ENCODE measurements around the gene PLCG2.
A peak's percentile ranks its signal among the peaks of the same experiment; 100 is the strongest.
"Not testable (repeated sequence)": the region's sequence is repeated elsewhere in the genome, so short reads cannot be mapped to it uniquely, and the experiment has no call there.

The PLCG2 gene

DNA sequence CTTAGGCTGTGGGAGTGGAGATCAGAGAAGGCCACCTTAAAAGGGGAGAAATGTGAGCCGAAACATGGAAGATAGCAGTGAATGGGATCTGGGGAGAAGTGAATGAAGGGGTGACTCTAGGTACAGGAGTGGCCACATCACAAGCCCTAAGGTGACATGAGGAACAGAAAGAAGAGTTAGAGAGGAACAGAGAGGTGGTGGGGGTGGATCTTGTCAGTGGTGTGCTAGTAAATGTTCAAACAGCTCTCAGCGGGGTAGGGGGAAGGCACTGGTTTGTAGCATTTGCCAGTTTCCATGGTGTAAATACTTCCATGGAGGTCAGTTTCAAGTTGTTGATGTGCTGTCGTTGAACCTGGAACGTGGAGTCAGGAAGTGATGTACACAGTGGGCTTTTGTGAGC lies 141.4 kb downstream of the PLCG2 start:
- no peak for DNase-seq

DNA sequence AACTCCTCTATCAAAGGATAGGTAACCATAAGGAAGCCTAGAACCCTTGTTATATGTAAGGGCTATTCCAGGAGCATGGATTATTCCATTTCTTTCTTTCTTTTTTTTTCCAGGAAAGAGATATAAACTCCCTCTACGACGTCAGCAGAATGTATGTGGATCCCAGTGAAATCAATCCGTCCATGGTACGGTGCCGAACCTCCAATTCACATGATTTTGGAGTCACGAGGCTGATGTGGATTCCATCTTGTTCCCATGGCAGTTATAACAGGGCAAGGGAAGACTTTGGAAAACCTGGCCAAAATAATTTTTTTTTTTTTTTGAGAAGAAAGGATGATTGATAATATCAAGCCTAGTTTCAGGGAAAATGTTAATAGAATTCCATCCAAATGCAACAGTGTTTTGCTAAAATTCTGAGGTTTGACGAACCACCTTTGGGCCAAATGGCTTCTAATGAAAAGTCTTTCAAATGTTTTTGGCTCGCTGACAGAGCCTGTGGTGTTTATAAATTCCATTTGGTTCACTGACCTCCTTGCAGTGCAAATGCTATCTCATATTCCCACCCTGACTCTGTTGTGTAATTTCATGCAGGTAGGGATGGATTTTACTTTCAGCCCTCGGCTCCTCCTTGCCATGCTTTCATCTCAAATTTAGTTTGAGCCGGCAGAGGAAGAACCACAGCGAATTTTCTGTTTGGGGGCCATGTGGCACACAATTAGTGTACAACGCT lies 142.2 kb downstream of the PLCG2 start:
- DNase-seq: no peak

DNA sequence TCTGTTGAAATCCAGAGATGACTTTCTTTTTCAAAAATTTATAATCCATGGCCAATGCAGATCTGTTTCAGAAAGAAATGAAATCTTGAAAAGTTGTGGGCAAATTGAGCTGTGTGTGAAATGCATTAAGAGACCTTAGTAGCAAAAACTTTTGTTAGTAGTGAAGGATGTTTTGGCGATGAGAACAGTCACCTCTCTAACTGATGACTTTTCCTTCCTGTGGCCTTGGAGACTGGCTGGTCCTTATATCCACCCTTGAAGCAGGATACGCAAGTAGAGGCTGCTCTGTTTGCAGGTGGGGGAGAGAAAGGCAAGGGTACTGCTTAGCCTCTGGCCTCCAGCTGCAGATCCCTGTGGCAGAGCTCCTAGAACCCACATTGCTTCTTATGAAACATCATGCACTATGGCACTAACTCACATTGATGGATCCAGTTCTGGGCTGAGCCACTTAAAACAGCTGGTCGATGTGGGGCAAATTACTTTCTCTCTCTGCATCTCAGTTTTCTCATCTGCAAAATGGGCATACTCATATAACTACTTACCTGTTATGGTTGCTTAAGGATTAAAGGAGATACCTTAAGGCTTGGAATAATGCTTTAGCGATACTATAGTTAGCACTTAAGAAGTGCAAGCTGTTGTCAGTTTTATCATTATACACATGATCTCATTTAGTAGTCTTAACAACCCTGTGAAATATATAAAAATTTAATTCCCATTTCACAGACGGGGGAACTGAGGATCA lies 142.9 kb downstream of the PLCG2 start:
- DNase-seq: no peak

DNA sequence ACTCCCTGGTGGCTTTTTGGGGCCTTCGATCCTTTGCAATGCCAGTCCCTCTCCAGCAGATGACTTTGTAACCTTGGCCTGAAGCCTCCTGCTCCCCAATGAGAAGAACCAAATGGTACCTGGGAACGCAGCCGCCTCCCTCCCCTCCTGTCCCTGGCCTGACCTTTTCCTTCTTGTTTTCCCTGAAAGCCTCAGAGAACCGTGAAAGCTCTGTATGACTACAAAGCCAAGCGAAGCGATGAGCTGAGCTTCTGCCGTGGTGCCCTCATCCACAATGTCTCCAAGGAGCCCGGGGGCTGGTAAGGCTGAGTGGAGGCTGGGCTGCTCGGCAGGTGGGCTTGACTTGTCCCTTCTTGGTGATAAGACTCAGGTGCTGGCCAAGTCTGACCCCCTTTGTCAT lies 144.2 kb downstream of the PLCG2 start:
- no peak for DNase-seq

DNA sequence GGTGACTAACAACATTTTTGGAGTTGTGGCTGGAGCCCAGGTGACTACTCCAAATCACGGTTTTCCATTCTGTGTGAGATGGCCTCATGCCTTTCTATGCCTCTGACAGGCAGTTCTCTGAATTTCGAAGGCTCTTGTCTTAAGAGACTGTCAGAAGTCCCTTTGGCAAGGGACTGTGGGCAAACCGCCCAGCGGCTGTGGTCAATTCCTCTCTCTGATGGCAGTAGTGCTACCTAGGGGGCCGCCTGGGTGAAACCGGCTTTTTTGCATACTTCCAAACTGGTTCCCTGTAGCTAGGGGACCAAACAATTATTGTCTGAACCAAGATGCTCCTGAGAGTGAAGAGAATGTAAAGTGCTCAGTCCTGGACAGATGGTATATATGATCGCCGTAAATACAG lies 145.9 kb downstream of the PLCG2 start:
- DNase-seq: no peak

DNA sequence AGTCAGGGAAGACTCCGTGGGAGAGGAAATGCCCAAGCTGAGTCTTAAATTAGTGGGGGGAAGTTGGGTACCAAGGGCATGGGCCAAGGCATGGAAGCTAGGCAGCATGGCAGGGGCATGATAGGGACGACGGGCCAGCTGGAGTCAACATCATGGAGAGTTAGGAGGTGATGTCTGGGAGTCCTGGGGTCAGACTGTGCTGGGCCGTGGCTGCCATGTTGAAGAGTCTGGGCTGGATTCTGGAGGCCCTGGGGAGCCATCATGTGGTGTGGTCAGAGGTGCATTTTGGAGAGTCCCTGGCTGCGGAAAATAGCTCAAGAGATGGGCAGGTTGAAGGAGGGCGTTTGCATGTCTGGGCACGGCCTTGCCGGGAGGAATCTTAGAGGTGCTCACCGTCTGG lies 146.9 kb downstream of the PLCG2 start:
- DNase-seq: no peak

DNA sequence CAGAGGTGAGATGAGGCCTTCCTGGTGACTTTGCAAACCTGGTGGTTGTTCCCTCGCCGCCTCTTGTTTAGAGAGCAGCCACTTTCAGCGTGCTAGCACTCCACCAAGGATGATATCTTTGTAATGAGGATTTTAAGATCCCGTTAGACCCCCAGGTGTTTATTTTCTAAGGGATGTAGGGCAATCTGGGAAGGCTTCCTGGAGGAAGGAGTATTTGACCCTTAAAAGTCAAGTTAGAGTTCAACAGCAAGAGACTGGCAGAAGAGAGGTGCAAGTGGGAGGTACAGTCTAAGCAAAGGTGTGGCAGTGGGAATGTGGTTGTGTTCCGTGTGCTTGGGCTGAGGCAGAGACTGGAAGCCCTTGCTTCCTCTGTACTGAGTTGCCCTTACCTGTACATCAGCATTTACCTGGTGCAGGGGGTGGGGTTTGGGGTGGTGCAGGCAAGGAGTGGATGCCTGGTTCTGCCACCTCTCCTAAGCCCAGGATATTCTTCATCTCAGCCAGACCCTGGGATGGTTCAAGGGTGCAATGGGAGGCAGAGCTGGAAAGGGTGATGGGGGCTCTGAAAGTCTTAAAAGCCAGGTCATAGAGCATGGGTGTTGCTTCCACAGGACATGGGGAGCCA lies 148.6 kb downstream of the PLCG2 start:
- no peak for DNase-seq

DNA sequence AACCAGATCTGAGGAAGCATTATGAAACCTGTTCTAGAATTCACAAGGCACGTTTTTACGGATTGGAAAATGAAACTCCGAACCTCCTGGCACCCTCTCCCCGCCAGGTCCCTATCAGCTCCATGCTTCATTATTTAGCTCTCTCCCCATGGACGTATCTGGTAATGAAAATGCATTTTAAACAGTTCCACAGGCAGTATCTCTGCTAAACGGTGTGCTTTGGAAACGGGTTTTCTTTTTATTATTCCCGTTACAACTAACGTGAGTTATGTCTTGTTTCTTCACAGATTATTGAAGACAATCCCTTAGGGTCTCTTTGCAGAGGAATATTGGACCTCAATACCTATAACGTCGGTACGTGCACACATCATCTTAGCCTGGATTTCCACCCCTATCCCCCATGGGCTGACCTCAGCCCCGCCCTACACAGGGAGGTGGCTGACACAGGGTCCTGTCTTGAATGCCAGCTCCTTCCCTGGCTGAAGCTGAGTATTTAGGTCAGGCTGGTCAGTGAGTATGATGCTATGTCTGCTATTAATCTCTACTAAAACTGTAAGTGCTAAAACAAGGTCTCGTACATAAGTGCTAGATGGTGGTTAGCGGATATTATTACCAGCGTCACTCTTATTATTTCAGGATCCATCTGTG lies 149.3 kb downstream of the PLCG2 start:
- DNase-seq: no peak

DNA sequence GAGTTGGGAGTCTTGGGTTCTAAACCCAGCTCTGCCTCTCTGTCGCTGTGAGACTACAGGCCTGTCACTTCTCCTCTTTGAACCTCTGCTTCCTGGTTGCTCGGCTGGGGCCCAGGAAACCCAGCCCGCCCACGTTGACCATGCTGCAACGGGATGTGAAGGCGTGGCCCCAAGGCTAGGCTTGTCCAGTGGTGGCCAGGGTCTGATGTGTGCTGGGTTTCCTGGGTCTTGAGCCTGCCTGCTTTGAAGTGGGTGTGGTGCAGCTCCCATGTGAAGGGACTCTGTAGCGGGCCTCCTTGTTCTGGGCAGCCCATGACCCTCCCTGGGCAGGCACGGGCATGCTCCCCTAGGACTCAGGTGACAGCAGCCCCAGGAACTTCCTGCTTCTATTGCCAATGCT lies 149.9 kb downstream of the PLCG2 start:
- peak; percentile 64 to 81 (median 74) for DNase-seq

DNA sequence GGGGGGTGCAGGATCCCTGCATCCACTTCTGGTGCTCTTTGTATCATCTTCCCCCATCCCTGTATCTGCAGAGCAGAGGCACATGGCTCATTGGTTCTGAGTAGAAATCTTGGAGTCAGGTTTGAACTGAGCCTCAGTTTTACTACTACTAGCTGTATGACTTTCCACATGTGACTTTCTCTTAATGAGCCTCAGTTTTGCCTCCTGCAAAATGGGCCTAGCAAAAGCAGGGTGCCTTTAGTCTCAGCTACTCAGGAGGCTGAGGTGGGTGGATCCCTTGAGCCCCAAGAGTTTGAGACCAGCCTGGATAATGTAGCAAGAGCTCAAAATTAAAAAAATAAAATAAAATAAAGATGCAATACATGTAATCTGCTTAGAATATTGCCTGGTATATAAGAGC lies 150.8 kb downstream of the PLCG2 start:
- no peak for DNase-seq

DNA sequence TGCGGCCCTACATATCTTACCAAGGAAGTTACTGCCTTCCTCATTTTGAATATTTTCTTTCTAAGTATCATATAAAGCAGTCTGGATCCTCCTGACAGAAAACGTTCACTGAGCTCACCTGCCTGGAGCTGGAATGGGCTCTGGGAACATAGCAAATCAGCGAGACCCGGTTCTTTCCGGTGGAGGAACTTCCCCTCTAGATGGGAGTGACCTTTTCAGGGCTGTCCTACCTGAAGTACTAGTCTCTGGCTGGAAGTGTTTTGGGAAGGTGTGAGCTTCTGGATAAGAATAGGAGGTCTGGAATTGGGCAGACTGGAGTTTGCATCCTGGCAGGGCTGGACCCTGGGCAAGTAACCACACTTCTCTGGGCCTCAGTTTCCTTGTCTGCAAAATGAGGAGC lies 152.8 kb downstream of the PLCG2 start:
- no peak for DNase-seq

DNA sequence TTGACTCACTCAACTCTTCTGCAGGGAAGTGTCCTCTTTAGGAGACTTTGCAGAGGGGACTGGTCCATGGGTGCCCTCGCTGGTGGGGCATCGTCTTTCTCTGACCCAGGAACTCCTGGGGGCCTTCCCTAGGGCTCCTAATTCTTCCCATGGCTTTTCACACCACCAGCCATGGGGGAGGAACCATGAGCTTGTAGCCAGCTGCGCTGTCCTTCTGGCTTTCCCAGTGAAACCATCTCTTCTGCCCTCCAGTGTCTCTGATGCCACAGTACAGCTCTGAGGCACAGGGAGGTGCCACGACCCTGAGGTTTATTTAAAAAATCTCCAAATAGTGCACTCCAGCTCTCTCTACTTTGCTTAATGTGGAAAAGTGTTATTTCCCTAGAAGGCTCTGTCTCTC lies 153.6 kb downstream of the PLCG2 start:
- DNase-seq: no peak

DNA sequence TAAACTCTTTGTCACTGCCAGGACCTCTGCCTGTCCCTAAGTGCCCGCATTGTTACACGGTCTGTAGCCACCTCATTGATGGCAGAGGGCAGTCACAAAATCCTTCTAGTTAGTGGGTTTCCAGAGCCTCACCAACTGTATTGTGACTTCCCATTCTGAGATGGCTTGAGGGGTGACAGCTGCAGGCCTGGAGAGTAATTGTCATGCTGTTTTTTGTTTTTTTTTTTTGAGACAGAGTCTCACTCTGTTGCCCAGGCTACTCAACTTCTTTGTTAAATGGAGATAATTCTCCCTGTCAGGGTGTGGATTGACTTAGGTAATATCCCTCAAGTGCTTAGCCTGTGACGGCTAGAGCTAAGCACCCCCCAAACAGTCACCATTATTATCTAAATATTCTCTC lies 154.3 kb downstream of the PLCG2 start:
- no peak for DNase-seq

DNA sequence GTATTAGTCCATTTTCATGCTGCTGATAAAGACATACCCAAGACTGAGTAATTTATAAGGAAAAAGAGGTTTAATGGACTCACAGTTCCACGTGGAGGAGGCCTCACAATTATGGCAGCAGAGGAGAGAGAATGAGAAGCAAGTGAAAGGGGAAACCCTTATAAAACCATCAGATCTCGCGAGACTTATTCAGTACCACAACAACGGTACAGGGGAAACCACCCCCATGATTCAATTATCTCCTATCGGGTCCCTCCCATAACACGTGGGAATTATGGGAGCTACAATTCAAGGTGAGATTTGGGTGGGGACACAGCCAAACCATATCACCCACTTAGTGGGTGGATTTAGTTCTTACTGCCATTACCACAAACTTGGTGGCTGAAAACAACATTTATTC lies 155.6 kb downstream of the PLCG2 start:
- not testable (repeated sequence) for DNase-seq

DNA sequence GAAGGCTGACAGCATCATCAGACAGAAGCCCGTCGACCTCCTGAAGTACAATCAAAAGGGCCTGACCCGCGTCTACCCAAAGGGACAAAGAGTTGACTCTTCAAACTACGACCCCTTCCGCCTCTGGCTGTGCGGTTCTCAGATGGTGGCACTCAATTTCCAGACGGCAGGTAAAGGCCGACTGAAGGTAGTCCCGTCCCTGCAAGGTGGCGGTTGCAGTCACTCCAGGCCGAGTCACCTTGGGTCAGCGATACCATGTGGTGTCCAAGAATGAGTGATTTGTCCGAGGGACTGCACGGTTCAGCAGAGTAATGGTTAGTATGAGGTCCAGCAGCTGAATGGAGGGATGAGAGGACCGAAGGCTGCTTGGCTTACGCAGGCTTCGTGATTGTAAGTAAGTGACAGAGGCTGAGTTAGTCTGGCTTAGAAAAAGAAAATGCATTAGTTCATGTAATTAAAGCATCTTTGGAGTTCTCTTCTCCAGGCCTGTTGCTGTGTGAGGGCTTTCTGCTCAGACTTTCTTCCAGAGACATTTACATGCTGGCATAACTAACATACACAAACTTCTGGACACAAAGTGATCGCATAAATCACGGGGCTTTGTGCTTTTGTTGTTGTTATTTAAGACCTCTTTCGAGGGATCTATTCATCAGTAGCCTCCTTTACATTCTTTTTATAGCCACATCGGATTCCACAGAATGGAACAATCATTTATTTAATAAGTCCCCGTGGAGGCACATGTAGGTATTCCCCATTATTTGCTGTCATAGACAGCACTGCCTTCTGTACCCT lies 157.3 kb downstream of the PLCG2 start:
- DNase-seq: no peak

DNA sequence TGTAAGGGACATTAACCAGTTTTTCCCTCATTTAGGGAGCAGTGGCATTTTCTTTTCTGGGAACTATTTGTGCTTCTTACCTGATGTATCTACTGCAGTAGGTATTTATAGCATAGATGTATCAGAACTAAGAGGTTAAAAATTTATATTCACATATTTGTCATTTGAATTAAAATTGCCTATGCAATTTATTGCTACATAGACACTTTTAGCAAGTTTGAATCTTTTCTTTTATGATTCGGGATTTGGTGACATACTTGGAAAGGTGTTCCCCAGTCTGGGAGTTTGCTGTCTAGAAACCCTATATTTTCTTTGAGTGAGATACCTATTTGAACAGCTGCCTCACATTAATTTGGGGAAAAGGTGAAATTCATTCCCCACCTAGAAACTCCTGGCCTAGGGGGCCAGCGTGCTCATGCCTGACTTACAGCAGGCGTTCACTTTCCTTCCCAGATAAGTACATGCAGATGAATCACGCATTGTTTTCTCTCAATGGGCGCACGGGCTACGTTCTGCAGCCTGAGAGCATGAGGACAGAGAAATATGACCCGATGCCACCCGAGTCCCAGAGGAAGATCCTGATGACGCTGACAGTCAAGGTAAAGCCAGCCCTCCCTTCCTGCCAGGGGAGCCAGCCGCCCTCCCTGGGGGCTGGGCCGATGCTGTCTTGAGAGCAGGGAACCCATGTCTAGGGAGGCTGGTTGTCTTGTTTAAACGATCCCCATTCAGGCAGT lies 158.4 kb downstream of the PLCG2 start:
- DNase-seq: no peak

DNA sequence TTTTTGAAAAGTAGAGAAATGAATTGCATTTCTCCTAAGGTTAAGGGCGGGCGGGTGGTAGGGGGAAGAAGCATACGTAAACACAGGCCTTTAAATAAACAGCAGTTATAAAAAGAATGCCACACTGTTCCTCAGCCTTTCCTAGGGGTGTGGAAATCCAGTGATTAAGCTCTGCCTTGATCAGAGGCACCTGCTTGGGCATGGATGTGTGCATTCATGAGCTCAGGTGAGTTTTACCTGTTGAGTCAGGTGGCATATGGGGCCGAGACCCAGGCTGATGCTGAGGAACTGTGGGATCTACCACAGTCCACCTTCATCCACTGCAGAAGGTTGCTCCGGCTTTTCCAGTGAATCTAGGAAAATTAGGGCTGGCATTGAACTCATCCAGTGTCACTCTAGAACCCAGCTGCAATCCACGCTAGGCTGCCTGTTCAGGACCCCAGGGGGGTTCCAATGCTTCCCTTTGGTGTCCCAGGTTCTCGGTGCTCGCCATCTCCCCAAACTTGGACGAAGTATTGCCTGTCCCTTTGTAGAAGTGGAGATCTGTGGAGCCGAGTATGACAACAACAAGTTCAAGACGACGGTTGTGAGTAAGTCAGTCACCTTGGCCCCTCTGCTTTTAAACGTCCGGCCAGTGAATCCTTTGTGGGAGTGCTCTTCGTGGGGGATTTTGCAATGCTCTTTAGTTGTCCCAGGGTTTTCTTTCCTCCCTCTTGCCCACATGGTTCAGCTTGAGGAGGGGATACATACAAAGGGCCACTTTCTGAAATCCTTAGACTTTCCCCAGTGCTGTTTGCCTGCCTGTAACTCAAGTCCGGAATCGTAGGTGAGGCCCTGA lies 159.5 kb downstream of the PLCG2 start:
- DNase-seq: no peak

DNA sequence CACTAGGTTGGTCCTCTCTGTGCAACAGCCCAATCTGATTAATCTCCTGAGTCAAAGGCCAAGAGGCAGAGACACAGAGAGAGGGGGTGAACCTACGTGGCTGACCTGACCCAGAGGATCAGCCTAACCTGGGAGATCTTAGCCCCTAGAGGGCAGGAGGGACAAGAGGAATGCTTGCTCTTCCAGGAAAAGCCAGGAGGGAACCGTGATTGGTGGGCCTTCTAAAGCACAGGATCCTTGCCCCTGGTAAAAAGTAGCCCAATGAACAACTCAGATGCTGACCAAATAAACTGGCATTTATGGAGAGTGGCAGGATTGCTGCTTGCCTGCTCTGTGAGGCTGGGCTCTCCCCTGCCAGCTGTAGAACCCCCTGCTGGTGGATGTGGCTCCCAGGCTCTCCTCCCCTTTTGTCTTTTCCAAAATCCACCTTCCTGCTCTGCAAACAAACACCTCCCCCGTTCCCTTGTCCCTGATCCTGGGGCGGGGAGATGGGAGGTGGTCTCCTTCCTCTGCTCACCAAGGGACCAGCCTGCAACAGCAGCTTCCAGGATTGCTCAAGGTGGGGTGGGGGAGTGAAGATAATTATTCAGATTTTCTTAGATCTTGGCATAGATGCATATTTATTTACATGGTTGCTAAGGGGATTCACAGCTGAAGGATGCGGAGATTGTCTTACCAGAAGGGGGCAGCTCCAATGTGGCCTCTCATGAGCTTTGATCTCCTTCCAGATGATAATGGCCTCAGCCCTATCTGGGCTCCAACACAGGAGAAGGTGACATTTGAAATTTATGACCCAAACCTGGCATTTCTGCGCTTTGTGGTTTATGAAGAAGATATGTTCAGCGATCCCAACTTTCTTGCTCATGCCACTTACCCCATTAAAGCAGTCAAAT lies 160.3 kb downstream of the PLCG2 start:
- no peak for DNase-seq

DNA sequence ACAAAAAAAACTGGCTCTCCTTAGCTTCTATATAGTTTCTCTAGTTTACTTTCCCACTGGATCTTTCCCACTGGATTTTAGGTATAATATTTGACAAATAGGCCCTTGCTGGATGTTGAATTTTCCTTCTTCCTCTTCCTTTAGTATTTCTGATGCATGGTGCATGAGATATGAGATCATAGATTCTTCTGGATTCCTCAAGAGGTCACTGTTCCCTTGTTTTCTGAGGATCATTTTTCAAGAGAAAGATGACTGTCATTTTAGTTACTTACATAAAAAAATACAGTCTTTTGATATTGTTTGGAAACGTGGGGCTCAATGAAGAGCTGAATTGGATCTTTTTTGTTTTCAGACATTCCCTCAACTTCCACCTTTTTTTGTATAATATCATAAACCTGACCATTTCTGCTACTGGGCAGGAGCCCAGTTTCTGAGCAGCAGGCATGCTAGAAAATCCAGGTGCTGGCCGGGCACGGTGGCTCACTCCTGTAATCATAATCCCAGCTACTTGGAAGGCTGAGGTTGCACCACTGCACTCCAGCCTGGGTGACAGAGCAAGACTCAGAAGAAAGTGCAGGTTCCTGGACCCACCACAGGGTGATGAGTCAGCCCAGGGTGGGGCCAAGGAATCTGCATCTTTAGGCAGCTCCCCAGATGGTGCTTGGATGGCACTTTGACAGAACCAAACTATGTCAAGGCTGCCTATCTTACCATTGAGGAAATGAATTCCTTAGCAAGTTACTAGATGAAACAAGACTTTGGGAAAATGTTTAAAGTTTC lies 161.9 kb downstream of the PLCG2 start:
- peak; percentile 13 to 67 (median 44) for DNase-seq
